ENCODE results near the gene FBF1. TPM values are rescaled to one million over a fixed set of nuclear protein-coding genes. Genes with fewer than 3 reads are reported as not detected.

The FBF1 gene
- total RNA-seq, 1 experiment from 2014 or later, result 22.8 TPM

GRCh38 chr17:75965468-75965867 is 24.6 kb upstream of the FBF1 start:
- DNase-seq (ENCODE audit: low read depth, low spot score) (no peak), ATAC-seq (no peak)
- H2AFZ ChIP-seq (ENCODE audit: low read depth, low read length, poor library complexity, severe bottlenecking), result no peak overlapping the region
- ChIA-PET CTCF (interaction anchor here (1.1 kb wide), 1 partner anchor 35 kb away, joined by 3 read pairs; the partner anchor contains the start of gene CDK3), POLR2A (interaction anchor here (1.8 kb wide), 1 partner anchor 13 kb away, joined by 5 read pairs; the partner anchor contains the start of genes ACOX1 and TEN1), RAD21 (ENCODE audit: low non-redundant PET in 1 of 2, low total read pairs in 2 of 2, uncharacterized antibody in 2 of 2, unreplicated experiment in 2 of 2) (no interaction called here)
- BruUV-seq (replicated peaks), result no TSS peak
- H3K9me3 ChIP-seq (ENCODE audit: control insufficient read depth in 1 of 2, insufficient read depth in 1 of 2, low read depth in 1 of 2, low read length in 2 of 2), result no peaks in the 10 kb centered on the region
- no peak overlapping the region for H3K4me2 ChIP-seq (ENCODE audit: low read length)
- H3K36me3 ChIP-seq (ENCODE audit: control insufficient read depth in 1 of 2, insufficient read depth in 2 of 2, low read length in 2 of 2), result no peaks in the 10 kb centered on the region; a peak in 1 of 4 replicates
- no peaks in the 10 kb centered on the region for H3K4me1 ChIP-seq (ENCODE audit: control insufficient read depth in 1 of 2, insufficient read depth in 2 of 2, low read length in 2 of 2)
- H3K9me2 ChIP-seq (ENCODE audit: insufficient read depth), result no peaks in the 10 kb centered on the region
- no peak overlapping the region for H3K9ac ChIP-seq (ENCODE audit: low read length)
- no peaks in the 10 kb centered on the region for H3K79me2 ChIP-seq (ENCODE audit: insufficient read depth, low read length)
- no peaks in the 10 kb centered on the region for H4K20me1 ChIP-seq (ENCODE audit: insufficient read depth)
- no peaks in the 10 kb centered on the region for H3K27me3 ChIP-seq (ENCODE audit: insufficient read depth, low read length)
- H3K4me3 ChIP-seq (replicated peaks in 1 of 2; ENCODE audit: low read depth in 1 of 2, low read length in 2 of 2), result no peak overlapping the region
- intact Hi-C loops (cut with micrococcal nuclease), result no loop called here
- TF ChIP-seq SP1 (IDR thresholded peaks at IDR 0.05; ENCODE audit: low read depth) (no peak), ELF1 (IDR thresholded peaks at IDR 0.05; ENCODE audit: borderline replicate concordance, low read depth) (no peak), SRF (IDR thresholded peaks at IDR 0.05; ENCODE audit: low read depth) (no peak), YY1 (IDR thresholded peaks at IDR 0.05; ENCODE audit: extremely low read depth, insufficient replicate concordance, low read depth, low read length) (no peak), JUND (IDR thresholded peaks at IDR 0.05) (no peak), ZNF274 (IDR thresholded peaks at IDR 0.05; ENCODE audit: low read depth, low read length) (no peak), SIN3A (IDR thresholded peaks at IDR 0.05; ENCODE audit: low read depth) (no peak), FOSL1 (IDR thresholded peaks at IDR 0.05; ENCODE audit: low read depth) (no peak), REST (IDR thresholded peaks at IDR 0.05; ENCODE audit: low read depth) (no peak), CTCF (IDR thresholded peaks at IDR 0.05 in 2 of 3, conservative IDR thresholded peaks at IDR 0.05 in 1 of 3; ENCODE audit: borderline replicate concordance in 1 of 3, insufficient read depth in 1 of 3, low read depth in 2 of 3, low read length in 2 of 3) (no peak), EGR1 (IDR thresholded peaks at IDR 0.05; ENCODE audit: low read depth) (no peak), ZBTB33 (IDR thresholded peaks at IDR 0.05; ENCODE audit: extremely low read depth, insufficient replicate concordance, low read length) (no peak), POLR2A (IDR thresholded peaks at IDR 0.05; ENCODE audit: borderline replicate concordance, extremely low read depth, insufficient read depth, insufficient read length) (no peak), ATF3 (IDR thresholded peaks at IDR 0.05) (no peak), TCF7L2 (IDR thresholded peaks at IDR 0.05; ENCODE audit: borderline replicate concordance, extremely low read depth, insufficient read depth, insufficient read length) (no peak), ZFX (IDR thresholded peaks at IDR 0.05) (no peak)
- no peak overlapping the region for H3K27ac ChIP-seq (ENCODE audit: low read depth, low read length)

Data from HCT116 (cell line).